ENCODE data around the gene CFAP46.

DNA sequence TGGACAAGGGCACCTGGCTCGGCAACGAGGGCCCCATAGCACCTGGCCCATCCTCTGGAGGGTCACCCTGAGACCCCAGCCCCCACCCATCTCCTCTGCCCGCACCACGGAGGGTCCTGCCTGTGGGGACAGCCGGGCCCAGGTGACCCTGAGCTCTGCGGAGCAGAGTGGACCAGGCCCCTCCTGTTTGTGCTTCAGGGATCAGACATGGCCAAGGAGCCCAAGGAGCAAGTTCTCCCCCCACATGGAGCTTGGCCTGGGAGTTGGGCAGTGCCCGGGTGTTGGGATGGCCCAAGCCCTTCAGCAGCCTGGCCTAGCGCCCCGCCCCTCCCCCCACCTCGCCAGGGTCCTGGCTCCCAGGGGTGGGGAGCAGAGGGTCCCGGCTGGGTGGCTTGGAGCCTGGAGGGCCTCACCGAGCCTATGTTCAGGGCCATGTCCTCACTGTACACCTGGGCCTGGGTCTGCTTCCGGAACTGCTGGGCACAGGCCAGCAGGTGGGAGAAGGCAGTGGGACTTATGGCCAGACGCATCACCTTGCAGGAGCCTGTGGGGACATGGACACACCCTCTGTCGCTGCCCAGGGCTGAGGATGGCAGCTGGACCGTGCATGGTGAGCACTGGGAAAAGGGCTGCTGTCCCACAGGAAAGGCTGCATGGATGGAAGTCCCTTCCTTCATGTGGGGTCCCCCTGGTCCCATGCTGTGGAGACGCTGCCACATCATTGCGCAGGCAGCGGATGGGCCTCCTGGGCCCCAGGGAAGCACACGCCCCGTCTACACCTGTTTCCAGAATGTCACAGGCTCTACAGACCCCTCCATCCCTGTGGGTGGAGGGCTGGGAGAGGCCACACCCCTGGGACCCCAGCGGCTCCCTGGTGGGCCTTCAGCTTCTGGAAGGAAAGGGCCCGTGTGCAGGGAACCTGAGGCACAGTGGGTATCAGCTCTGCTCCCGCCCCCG lies 107.2 kb downstream of the CFAP46 start:
- TF ChIP-seq, protein P1, sequence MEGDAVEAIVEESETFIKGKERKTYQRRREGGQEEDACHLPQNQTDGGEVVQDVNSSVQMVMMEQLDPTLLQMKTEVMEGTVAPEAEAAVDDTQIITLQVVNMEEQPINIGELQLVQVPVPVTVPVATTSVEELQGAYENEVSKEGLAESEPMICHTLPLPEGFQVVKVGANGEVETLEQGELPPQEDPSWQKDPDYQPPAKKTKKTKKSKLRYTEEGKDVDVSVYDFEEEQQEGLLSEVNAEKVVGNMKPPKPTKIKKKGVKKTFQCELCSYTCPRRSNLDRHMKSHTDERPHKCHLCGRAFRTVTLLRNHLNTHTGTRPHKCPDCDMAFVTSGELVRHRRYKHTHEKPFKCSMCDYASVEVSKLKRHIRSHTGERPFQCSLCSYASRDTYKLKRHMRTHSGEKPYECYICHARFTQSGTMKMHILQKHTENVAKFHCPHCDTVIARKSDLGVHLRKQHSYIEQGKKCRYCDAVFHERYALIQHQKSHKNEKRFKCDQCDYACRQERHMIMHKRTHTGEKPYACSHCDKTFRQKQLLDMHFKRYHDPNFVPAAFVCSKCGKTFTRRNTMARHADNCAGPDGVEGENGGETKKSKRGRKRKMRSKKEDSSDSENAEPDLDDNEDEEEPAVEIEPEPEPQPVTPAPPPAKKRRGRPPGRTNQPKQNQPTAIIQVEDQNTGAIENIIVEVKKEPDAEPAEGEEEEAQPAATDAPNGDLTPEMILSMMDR (conservative IDR thresholded peaks at IDR 0.05; ENCODE audit: low read depth in 2 of 2) = no peak
- no peak for TF ChIP-seq EZH2phosphoT487 (IDR thresholded peaks at IDR 0.05; ENCODE audit: unreplicated experiment)
- no peak for TF ChIP-seq POLR2AphosphoS5 (IDR thresholded peaks at IDR 0.05; ENCODE audit: low read depth)
